GM19467 (cell line): ENCODE results near the gene MLF2.
A peak's percentile ranks its signal among the peaks of the same experiment; 100 is the strongest.
"Not testable (repeated sequence)": the region's sequence is repeated elsewhere in the genome, so short reads cannot be mapped to it uniquely, and the experiment has no call there.

Experiments used
- ATAC-seq: cut with Tn5 transposase; IDR thresholded peaks from one replicate; pipeline ENCODE4 v1.9.1; 2021; ENCODE audit warnings: mild to moderate bottlenecking, moderate library complexity; ENCODE audit not compliant: unreplicated experiment

The MLF2 gene

GRCh38 chr12:6765634-6766581 lies 13.0 kb upstream of the MLF2 start, which contains the start of gene PTMS:
PTMS (plus strand) TSS chr12:6766363; CDS start chr12:6766706, 343 bp downstream.
- ATAC-seq = no peak

GRCh38 chr12:6765048-6765633 lies 12.2 kb upstream of the MLF2 start:
- ATAC-seq = no peak

- peak; percentile 63 for ATAC-seq
Observed at GRCh38 chr12:6764011-6764828, 11.3 kb upstream of the MLF2 start.

GRCh38 chr12:6763380-6763779 lies 10.4 kb upstream of the MLF2 start:
- no peak for ATAC-seq

- ATAC-seq = no peak
Observed at GRCh38 chr12:6759741-6760140, 6.8 kb upstream of the MLF2 start.

- no peak for ATAC-seq
Observed at GRCh38 chr12:6758506-6759095, 5.7 kb upstream of the MLF2 start.

GRCh38 chr12:6757028-6757690 lies 4.2 kb upstream of the MLF2 start:
- ATAC-seq = no peak

- no peak for ATAC-seq
Observed at GRCh38 chr12:6754411-6754810, 1.5 kb upstream of the MLF2 start.

- no peak for ATAC-seq
Observed at GRCh38 chr12:6753772-6754356, 923 bp upstream of the MLF2 start.

GRCh38 chr12:6752167-6752920 lies 597 bp downstream of the MLF2 start:
- ATAC-seq = no peak

- no peak for ATAC-seq
Observed at GRCh38 chr12:6751767-6752166, 1.2 kb downstream of the MLF2 start.

GRCh38 chr12:6750506-6750905 lies 2.4 kb downstream of the MLF2 start:
- no peak for ATAC-seq

- ATAC-seq = no peak
Observed at GRCh38 chr12:6748761-6749160, 4.2 kb downstream of the MLF2 start.

GRCh38 chr12:6747216-6747615 lies 5.7 kb downstream of the MLF2 start:
- ATAC-seq = no peak

GRCh38 chr12:6745741-6746525 lies 7.0 kb downstream of the MLF2 start:
- no peak for ATAC-seq

- not testable (repeated sequence) for ATAC-seq
Observed at GRCh38 chr12:6743300-6743699, 9.6 kb downstream of the MLF2 start.

- ATAC-seq = no peak
Observed at GRCh38 chr12:6742834-6743233, 10.1 kb downstream of the MLF2 start.

- ATAC-seq = not testable (repeated sequence)
Observed at GRCh38 chr12:6742080-6742479, 10.9 kb downstream of the MLF2 start.

GRCh38 chr12:6736754-6737153 lies 16.2 kb downstream of the MLF2 start:
- ATAC-seq = no peak
